GM19328 (cell line): Measurements from ENCODE around the gene TPPP.
A peak's percentile ranks its signal among the peaks of the same experiment; 100 is the strongest.
"Not testable (repeated sequence)": the region's sequence is repeated elsewhere in the genome, so short reads cannot be mapped to it uniquely, and the experiment has no call there.

Source experiments
- ATAC-seq: cut with Tn5 transposase; IDR thresholded peaks from one replicate; pipeline ENCODE4 v1.9.1; 2021; ENCODE audit warnings: mild to moderate bottlenecking, moderate library complexity; ENCODE audit not compliant: unreplicated experiment

TPPP gene

GRCh38 chr5:628351-629205 is 64.6 kb downstream of the TPPP start:
- not testable (repeated sequence) for ATAC-seq

GRCh38 chr5:627840-628239 is 65.3 kb downstream of the TPPP start:
- no peak for ATAC-seq

GRCh38 chr5:626850-627249 is 66.3 kb downstream of the TPPP start:
- no peak for ATAC-seq

GRCh38 chr5:625516-625915 is 67.6 kb downstream of the TPPP start:
- no peak for ATAC-seq

- ATAC-seq, result no peak
Measured at GRCh38 chr5:624951-625230, 68.3 kb downstream of the TPPP start.

- ATAC-seq, result no peak
Measured at GRCh38 chr5:624118-624950, 68.8 kb downstream of the TPPP start.

GRCh38 chr5:623531-623930 is 69.6 kb downstream of the TPPP start:
- ATAC-seq, result no peak

- ATAC-seq, result no peak
Measured at GRCh38 chr5:622946-623522, 70.1 kb downstream of the TPPP start.

- ATAC-seq, result no peak
Measured at GRCh38 chr5:622359-622758, 70.8 kb downstream of the TPPP start.

- no peak for ATAC-seq
Measured at GRCh38 chr5:621341-621761, 71.8 kb downstream of the TPPP start.

- ATAC-seq, result no peak
Measured at GRCh38 chr5:620586-621180, 72.5 kb downstream of the TPPP start.

GRCh38 chr5:620152-620551 is 73.0 kb downstream of the TPPP start:
- no peak for ATAC-seq

- ATAC-seq, result no peak
Measured at GRCh38 chr5:619444-619843, 73.7 kb downstream of the TPPP start.

- ATAC-seq, result no peak
Measured at GRCh38 chr5:618450-618849, 74.7 kb downstream of the TPPP start.

GRCh38 chr5:617896-618295 is 75.3 kb downstream of the TPPP start:
- no peak for ATAC-seq

- no peak for ATAC-seq
Measured at GRCh38 chr5:616484-617039, 76.6 kb downstream of the TPPP start.

GRCh38 chr5:612498-613424 is 80.4 kb downstream of the TPPP start:
- ATAC-seq, result peak; percentile 18

GRCh38 chr5:611731-612486 is 81.2 kb downstream of the TPPP start, which contains the start of gene CEP72:
CEP72 (plus strand) TSS chr5:612340; CDS start chr5:612362, 22 bp downstream.
- peak; percentile 85 for ATAC-seq
